SK-N-SH (cell line): Measurements from ENCODE around the gene USHBP1.

Experiments used
- NFIC ChIP-seq: IDR thresholded peaks from 2 replicates; pipeline ENCODE4 v1.4.0; 2012; ENCODE audit warnings: borderline replicate concordance
- SMC3 ChIP-seq: IDR thresholded peaks from 2 replicates; pipeline ENCODE4 v1.6.1; 2012; ENCODE audit warnings: low read depth, low read length, improper control_type of control experiment
- TF ChIP-seq, protein P1 (sequence below): fragments of 200-600 bp; sonication (generic); IDR thresholded peaks from 2 replicates; pipeline ENCODE4 v1.6.1; 2017; ENCODE audit warnings: antibody characterized with exemption, mild to moderate bottlenecking, moderate library complexity

DNA sequence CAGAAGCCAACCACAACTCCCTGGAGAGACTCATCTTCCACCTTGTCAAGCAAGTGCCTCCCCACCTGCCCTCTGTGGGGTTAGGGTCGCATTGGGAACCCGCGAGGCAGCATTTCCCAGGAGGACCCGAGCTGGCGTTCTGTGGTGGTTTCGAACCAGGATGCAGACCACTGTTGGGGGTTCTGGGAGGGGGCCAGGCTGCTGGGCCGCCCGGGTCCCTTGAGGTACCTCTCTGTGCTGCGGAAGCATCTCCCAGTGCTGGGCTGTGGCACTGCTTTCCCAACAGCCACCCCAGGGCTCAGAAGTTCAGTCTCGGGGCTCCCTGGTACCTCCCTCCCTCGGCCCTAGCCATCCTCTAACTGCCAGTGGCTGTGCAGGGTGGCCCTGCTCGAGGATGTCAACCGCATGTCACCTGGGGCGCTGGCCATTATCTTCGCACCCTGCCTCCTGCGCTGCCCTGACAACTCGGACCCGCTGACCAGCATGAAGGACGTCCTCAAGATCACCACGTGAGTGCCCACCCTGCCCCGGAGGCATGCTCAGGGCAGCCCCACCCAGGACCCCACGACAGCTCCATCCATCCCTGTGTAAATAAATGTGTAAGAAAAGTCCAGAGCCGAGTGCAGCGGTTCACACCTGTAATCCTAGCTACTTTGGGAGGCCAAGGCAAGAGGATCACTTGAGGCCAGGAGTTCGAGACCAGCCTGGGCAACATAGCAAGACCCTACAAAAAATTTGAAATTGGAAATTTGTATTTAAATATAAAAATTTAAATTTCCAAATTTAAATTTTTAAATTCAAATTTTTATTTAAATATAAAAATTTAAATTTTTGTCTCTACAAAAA is 57.6 kb downstream of the USHBP1 start:
- TF ChIP-seq SMC3 = no peak
- TF ChIP-seq, protein P1, sequence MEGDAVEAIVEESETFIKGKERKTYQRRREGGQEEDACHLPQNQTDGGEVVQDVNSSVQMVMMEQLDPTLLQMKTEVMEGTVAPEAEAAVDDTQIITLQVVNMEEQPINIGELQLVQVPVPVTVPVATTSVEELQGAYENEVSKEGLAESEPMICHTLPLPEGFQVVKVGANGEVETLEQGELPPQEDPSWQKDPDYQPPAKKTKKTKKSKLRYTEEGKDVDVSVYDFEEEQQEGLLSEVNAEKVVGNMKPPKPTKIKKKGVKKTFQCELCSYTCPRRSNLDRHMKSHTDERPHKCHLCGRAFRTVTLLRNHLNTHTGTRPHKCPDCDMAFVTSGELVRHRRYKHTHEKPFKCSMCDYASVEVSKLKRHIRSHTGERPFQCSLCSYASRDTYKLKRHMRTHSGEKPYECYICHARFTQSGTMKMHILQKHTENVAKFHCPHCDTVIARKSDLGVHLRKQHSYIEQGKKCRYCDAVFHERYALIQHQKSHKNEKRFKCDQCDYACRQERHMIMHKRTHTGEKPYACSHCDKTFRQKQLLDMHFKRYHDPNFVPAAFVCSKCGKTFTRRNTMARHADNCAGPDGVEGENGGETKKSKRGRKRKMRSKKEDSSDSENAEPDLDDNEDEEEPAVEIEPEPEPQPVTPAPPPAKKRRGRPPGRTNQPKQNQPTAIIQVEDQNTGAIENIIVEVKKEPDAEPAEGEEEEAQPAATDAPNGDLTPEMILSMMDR = no peak
- TF ChIP-seq NFIC = no peak
